GM19438 (cell line): Measurements from ENCODE around the gene ZNF398.

Experiments
- ATAC-seq: cut with Tn5 transposase; IDR thresholded peaks from one replicate; pipeline ENCODE4 v1.9.1; 2021; ENCODE audit warnings: low read depth; ENCODE audit not compliant: unreplicated experiment

ZNF398 gene

DNA sequence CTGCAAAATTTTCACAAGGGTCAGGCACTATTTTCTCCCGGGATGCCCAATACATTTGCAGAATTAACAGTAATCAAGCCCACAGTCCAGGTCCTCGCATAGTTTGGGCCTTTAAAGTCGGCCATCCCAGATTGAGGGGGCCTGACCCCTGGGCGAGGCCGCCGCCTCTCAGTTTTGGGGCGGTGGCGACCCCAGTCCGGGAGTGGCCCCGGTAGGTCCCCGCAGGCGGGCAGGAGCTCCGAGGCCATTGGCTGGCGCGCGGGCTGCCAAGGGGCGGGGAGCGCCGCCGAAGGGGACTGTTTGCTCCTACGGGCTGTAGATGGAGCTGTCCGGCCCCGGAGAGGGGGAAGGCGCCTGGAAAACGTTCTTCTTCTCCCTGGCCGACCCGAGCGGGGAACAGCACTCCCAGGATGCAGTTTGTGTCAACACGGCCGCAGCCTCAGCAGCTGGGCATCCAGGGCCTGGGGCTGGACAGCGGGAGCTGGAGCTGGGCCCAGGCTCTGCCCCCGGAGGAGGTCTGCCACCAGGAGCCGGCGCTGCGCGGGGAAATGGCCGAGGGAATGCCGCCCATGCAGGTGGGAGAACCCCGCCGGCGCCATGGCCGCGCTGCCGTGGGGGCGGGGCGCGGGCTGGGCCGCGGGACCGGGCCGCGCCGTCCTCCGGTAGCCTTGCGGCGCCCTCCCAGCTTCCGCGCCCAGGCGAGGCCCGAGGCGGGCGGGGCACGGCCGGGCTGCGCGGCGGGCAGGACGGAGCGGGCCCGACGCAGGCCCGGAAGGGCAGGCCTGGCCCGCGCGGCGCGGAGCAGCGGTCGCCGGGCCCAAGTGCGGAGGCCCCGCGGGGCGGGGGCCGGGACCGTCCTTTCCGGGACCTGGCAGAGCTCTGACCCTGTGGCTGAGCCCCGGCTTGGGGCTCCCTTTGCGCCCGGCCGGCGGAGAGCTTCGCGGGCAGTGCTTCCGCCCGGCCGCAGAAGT lies 48.2 kb downstream of the ZNF398 start, which contains the start of gene ZNF282:
ZNF282 (plus strand) TSS at position 367 of the 971 bp plus-strand sequence; CDS start at position 411, 44 bp downstream.
- ATAC-seq: peak; percentile 88

- peak; percentile 17 for ATAC-seq
Measured at GRCh38 chr7:149196151-149196704, 49.0 kb downstream of the ZNF398 start.

DNA sequence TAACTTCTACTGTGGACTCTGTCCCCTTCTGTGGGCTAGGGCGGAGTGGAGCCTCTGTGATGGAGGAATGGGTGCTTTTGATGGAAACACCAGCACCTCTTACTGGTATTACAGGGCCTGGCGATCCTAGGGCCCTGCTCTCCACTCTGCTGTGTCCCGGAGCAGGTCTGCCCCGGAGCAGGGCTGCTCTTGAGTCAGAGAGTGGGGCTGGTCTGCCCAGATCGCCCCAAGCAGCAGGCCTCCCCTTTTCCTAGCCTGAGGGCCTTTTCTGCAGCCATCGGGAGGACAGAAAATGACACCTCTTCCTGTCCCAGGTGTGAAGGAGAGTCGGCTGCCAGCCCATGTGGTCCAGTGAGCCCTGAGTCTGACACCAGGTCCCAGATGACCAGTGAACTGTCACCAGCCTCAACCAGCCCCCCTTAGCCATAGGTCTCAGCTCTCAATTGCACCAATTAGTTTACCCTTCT lies 49.5 kb downstream of the ZNF398 start:
- no peak for ATAC-seq

DNA sequence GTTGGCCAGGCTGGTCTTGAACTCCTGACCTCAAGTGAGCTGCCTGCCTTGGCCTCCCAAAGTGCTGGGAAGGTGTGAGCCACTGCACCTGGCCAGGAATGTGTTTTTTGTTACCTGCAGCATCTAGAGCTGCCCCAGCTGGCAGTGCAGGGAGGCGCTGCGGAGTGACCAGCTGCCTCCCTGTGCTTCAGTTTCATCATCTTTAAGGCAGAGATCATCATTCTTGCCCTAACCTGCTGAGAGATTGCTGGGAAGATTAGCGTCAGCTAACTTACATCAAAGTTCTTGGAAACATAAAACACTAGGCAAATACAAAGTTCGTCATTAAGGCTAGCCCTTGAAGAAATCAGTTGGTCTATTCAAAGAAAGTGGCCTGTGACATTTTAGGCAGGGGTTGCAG lies 50.4 kb downstream of the ZNF398 start:
- no peak for ATAC-seq

GRCh38 chr7:149198161-149198816 lies 51.0 kb downstream of the ZNF398 start:
- ATAC-seq: no peak

DNA sequence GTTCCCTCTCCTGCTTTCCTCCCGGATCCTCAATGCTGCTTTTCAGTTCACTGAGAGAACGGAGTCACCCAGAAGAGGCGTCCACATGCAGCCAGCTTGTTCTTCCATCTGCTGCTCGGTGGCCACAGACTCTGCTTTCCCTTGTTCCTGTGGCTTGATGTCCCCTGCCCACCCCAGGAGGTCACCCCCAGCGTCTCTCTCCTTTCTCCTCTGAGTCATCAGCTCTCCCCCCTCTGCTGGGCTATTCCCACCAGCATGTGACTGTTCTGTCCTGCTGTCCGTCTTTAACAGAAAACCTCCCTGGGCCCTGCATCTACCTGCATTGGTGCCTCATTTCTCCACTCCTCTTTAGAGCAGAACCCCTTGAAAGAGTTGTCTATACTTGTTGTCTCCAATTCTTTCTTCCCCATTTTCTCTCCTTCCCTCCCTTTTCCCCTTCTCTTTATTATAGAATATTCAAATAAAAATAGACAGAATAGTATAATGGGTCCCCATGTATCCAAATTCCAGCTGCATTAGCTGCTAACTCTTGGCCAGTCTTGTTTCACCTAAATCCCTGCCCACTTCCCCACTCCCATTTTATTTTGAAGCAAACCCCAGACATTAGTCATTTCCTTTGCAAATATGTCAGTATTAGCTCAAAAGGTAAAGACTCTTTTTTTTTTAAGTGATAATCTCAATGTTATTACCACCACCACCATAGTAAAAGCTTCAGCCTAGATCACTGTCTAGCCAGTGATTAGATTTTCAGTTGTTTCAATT lies 52.2 kb downstream of the ZNF398 start:
- ATAC-seq: no peak

- no peak for ATAC-seq
Measured at GRCh38 chr7:149202831-149203231, 55.6 kb downstream of the ZNF398 start.

DNA sequence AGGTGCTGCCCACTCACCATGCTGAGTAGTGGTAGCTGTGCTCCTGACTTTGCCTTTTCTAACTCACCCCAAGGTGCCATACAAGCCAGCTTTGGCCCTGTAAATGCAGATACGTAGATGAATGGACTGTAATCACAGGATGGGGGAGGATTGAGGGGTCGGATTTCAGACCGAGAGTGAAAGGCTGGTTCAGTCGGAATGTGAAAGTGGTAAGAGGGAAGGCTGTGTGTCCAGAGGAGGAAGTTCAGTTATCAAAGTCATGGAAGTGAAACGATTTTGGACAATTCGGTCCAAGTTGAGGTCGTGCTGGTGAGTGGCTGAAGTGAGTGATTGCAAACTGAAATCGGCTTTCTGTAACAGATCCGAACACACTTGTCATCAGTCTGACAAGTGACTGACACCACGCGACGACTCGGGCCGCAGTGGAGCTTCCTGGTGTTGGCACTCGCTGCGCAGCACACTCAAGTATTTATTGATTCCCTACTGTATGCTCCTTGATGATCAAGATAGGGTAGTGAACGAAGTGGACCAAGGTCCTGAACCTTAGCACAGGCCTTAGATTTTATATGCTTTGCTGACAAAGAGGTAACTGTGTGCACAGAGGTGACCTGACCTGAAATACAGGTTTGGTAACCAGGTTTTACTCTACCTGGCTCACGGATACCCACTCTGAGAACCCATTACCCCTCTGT lies 58.6 kb downstream of the ZNF398 start:
- ATAC-seq: no peak

DNA sequence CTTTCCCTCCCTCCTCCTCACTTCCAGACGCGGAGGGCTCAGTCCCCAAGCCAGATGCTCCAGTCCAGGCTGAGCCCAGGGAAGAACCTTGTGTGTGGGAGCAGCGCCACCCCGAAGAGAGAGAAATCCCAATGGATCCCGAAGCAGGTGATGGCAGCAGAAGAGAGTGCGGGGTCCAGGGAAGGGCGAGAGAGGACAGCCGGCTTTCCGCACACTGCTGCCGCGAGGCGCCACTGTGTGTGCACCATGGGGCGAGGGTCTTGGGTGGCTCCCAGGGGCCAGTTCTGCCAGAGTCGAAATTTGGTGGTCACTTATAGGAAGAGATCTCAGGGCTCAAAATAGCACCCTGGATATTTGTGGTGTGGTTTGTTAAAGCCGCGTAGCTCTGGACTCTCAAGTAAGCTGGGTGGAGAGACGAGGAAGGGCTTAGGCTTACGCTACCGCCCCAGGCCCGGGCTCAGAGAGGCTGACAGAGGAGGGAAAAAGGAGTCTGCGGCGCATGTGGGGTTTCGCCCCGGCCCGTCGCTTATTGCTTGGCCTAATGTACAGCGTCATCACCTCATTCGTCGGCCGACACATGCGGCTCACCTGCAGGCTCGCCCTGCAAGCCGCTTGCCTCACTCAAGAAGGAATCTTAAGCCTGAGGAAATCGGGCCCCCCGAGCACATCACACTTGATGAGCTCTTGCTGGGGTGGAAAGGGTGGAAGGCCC lies 60.2 kb downstream of the ZNF398 start:
- no peak for ATAC-seq

GRCh38 chr7:149209518-149210269 lies 62.4 kb downstream of the ZNF398 start:
- ATAC-seq: no peak

GRCh38 chr7:149210551-149210950 lies 63.3 kb downstream of the ZNF398 start:
- no peak for ATAC-seq

GRCh38 chr7:149214020-149214720 lies 66.9 kb downstream of the ZNF398 start:
- no peak for ATAC-seq

GRCh38 chr7:149216402-149216801 lies 69.1 kb downstream of the ZNF398 start:
- no peak for ATAC-seq

GRCh38 chr7:149217570-149217969 lies 70.3 kb downstream of the ZNF398 start:
- no peak for ATAC-seq

- no peak for ATAC-seq
Measured at GRCh38 chr7:149218469-149219420, 71.5 kb downstream of the ZNF398 start.

DNA sequence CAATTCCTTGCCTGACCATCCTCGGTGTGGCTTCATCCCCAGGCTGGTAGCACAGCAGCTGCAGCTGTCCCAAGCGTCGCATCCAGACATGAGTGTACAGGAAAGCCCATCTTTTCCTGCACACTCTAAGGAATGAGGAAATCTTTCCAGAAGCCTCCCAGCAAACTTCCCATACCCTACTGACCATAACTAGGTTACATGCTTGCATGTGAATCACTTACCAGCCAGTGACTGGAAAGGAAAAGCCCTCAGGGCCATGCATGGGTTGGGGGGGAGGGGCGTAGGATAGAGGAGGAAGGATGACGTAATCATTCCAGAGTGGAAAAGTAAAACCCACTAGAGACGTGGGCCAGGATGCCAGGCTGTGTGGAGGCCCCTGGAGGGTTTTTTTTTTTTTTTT lies 73.3 kb downstream of the ZNF398 start:
- ATAC-seq: no peak

DNA sequence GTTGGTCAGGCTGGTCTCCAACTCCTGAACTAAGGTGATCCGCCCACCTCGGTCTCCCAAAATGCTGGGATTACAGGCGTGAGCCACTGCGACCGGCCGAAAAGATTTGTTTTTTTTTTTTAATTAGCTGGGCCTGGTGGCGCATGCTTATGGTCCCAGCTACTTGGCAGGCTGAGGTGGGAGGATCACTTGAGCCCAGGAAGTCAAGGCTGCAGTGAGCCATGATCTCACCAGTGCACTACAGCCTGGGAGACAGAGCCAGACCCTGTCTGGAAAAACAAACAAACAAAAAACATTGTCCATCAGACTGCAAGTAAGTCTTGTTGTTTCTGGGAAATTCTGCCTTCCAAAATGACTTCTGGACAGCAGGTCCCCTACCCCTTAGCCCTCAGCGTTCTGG lies 75.9 kb downstream of the ZNF398 start:
- no peak for ATAC-seq
